GM12873 (cell line): Measurements from ENCODE around the gene IPO8.

Experiments used
- TF ChIP-seq, protein P1 (sequence below): IDR thresholded peaks from 2 replicates; pipeline ENCODE4 v1.5.1; 2012; ENCODE audit warnings: low read depth, mild to moderate bottlenecking, moderate library complexity, low read length, control low read depth; ENCODE audit not compliant: insufficient read depth; ENCODE audit errors: missing control alignments

IPO8 gene

DNA sequence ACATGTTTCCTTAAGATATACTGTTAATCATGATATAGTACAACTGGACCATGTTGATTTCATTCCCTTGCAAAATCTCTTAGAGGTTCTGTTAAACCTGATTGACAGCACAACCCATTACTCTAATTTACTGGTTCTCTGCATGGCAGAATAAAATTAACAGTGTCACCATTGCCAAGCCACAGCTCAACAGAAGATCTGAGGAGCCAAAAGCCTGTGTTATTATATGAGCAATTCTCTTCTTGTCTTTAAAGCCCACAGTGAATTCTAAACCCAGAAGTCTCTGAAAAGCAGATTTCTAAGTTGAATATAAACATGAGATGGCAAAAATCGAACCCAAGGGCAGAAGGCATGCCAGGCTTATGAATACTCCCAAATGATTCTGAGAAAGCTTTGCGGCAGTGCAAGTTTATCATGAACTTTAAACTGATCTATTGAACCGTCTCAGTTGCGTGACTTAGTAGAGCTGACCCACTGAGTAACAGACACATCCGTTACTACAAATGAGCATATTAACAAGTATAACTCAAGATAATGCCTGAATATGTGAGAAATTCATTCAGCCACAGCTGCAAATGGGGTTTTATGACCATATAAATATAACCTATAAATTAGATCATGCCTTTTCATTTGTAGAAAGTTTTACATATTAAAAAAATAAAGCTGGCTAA lies 78.2 kb downstream of the IPO8 start:
- TF ChIP-seq, protein P1, sequence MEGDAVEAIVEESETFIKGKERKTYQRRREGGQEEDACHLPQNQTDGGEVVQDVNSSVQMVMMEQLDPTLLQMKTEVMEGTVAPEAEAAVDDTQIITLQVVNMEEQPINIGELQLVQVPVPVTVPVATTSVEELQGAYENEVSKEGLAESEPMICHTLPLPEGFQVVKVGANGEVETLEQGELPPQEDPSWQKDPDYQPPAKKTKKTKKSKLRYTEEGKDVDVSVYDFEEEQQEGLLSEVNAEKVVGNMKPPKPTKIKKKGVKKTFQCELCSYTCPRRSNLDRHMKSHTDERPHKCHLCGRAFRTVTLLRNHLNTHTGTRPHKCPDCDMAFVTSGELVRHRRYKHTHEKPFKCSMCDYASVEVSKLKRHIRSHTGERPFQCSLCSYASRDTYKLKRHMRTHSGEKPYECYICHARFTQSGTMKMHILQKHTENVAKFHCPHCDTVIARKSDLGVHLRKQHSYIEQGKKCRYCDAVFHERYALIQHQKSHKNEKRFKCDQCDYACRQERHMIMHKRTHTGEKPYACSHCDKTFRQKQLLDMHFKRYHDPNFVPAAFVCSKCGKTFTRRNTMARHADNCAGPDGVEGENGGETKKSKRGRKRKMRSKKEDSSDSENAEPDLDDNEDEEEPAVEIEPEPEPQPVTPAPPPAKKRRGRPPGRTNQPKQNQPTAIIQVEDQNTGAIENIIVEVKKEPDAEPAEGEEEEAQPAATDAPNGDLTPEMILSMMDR = no peak

DNA sequence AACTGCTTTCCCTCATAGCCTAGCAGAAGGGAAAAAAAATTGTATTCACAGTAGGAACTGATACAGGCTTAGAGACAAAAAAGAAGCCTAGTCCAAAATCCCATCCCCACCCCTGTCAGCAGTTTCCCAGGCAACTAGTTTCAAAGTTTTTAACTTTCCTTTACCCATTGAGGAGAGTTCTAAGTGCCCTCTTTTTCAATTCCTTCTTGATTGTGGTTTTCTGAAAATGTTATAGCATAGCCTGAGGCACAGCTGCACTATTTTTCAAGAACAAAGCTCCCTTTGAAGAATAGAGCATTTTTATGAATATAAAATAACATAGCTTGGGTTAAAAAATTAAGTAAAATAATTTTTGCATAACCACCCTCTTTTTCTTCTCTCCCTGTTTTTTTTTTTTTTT lies 81.6 kb downstream of the IPO8 start:
- TF ChIP-seq, protein P1 = no peak

DNA sequence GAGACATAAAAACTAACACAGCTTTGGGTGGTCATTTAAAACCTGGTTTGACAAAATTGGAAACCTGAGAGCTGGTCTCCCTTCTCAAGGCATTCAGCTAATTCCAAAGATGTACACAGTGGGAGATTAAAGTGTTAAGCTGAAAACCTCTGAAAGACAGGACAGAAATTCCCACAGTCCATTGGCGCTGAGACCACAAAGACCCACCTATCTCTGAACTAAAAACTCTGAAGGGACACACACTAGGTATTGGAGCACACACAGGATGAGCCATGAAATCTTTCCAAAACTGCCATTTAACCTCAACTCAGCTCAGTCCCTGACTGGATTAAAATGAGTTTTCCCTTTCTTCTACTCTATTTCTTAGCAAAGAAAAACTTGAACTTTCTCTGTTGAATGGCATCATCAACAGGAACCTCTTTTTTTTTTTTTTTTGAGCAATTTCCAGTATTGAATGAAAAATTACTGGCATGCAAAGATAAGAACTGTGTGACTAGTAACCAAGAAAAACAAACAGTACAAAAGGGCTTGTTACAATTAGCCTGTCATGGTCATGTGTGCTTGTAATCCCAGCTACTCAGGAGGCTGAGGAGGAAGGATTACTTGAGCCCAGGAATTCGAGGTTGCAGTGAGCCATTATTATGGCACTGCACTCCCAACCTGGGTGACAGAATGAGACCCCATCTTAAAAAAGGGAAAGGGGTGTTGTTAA lies 82.4 kb downstream of the IPO8 start:
- TF ChIP-seq, protein P1 = no peak

DNA sequence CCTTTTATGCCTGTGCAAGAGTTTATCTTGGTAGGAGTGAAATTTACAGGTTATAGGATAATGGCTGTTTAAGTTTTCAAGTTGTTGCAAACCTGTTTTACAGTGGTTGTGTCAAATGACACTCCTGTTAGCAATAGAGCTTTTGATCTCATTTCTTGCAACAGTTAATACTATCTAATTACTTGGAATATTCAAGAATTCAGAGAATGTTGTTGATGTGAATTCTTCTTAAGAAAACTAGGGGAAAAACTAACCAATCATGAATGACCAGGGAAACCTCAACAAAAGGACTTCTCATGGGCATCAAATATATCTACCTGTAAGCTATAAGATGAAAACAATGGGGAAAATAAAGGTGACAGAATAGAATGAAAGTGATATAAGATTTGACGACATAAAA lies 85.0 kb downstream of the IPO8 start:
- TF ChIP-seq, protein P1 = no peak

DNA sequence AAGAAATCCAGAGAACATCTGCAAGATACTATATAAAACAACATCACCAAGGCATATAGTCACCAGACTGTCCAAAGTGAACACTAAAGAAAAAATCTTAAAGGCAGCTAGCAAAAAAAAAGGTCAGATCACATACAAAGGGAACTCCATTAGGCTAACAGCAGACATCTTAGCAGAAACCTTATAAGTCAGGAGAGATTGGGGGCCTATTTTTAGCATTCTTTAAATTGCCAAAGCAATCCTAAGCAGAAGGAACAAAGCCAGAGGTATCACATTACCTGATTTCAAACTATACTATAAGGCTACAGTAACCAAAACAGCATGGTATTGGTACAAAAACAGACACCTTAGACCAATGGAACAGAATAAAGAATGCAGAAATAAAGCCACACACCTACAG lies 92.5 kb downstream of the IPO8 start:
- TF ChIP-seq, protein P1 = no peak

DNA sequence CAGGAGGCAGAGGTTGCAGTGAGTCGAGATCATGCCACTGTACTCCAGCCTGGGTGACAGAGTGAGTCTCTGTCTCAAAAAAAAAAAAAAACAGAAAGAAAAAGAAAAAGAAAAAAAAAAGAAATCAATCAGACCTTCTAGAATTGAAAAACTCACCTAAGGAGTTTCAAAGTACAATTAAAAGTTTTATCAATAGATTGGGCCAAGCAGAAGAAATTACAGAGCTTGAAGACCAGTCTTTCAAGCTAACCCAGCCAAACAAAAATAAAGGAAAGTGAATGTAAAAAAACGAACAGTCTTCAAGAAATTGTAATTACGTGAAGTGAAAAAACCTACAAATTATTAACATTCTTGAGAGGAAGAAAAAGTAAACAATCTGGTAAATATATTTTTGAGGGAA lies 93.0 kb downstream of the IPO8 start:
- TF ChIP-seq, protein P1 = no peak

DNA sequence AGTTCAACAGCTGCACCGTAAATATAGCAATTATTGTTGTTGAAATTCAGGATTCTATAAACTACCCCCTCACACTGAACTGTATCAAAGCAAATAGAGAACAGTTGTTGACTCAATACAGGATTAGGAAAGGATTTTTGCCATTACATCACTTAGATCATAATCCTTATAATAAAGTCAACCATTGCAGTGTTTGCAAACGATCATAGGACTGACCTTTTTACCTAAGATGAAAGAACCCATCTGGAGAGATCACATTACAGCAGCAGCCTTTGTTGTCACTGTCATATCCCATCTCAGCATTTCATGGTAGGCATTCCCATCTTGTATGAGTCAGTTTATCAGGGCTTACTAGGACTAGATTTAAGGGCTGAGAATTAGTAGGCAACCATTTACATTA lies 96.1 kb downstream of the IPO8 start:
- TF ChIP-seq, protein P1 = no peak
